GM15510 (cell line): ENCODE results near the gene MPHOSPH10.

Experiments used
- POLR2A ChIP-seq: IDR thresholded peaks from 3 replicates; pipeline ENCODE4 v1.6.1; 2011; ENCODE audit warnings: borderline replicate concordance; ENCODE audit not compliant: insufficient read length; ENCODE audit errors: extremely low read depth

MPHOSPH10 gene

GRCh38 chr2:71166812-71167211 is 36.4 kb downstream of the MPHOSPH10 start:
- no peak for TF ChIP-seq POLR2A

DNA sequence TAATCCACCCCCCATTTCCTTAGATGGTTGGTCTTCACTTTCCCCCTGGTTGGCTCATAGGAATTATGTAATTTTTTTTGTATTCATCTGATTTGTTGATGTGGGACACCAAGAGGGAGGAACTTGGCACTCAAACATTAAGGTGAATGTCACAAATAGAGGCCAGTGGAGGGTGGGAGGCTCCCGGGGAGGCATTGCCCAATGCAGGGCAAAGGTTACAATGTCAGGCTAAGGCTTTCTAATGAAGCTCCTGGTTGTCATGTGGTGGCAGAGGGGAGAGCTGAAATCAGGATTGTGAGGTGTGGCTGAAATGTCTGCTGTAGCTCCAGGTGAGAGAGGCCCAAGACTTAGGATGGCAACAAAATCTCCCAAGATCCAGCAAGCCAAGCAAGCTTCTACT is 42.7 kb downstream of the MPHOSPH10 start:
- no peak for TF ChIP-seq POLR2A

DNA sequence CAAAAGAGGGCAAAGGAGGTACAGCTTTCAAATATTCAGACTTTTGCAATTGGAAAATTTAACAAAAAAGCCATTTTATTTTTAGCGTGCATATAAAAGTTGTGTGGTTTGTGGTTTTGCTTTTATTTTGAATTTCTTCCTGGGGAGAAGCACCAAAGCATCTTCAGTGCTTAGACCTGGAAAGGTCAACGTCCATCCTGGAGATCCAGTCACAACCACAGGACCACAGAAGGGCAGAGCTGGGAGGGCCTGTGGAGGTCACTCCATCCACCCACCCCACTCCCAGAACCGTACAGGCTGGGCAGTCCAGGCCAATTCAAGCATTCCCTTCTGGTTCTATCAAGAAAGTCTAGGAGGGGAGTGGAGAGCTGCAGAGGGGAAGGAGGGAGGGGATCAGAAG is 43.8 kb downstream of the MPHOSPH10 start:
- no peak for TF ChIP-seq POLR2A

- no peak for TF ChIP-seq POLR2A
Measured at GRCh38 chr2:71181316-71181715, 50.9 kb downstream of the MPHOSPH10 start.

GRCh38 chr2:71186973-71187372 is 56.5 kb downstream of the MPHOSPH10 start:
- TF ChIP-seq POLR2A = no peak

DNA sequence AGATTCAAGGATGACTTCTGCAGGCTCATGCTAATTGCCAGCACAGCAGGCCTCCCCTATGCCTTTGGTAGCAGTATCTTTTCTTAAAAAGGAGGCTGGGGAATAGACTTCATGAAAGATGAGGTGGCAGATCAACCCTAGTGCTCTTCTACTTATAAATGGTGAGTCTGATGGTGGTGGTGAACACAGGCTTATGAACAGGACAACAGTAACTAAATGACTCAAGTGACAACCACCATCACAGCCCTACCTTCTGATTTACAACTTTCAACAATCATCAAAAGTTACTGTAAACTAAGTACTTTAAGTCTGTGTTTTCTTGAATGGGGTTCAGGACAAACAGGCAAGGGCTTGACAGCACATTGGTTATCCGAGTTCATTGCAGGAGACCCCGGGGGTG is 57.2 kb downstream of the MPHOSPH10 start:
- no peak for TF ChIP-seq POLR2A

DNA sequence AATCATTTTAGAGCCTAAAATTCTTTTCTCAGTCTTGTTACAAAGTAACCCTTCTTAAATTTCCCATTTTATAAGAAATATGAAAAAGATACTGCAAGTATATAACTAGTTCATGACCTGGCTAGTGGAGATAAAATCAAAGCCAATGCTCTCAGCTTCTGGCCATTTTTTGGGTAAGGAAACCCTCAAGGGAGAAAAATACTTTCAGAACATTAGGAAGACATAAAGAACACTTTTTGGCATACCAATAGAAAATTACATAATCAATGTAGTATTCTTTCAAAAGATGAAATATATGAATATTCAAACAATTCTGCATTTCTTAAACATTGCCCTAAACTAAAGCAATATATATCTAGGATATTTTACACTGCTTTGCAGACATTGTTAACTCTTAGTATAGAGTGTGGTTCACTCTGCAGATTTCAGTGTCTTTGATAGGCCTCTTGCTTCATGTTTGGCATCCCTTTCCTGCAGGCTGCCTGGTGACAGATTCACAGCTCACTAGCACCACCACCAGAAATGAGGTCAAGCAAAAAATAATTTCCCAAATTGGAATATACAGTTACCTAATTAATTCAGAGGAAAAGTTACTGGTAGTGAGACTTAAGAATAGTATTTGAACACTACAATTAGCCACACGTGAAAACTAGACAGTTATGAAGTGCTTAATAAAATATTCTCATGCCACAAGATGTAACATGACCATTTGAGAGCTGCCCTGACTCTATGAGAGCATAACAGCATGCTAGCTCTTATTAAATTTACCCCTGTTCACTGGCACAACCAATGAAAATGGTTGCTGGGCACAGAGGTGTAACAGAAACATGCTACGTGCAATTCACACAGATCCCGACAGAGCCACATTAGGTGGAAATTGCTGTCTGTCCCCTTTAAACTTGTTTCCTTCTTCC is 60.5 kb downstream of the MPHOSPH10 start:
- TF ChIP-seq POLR2A = no peak

DNA sequence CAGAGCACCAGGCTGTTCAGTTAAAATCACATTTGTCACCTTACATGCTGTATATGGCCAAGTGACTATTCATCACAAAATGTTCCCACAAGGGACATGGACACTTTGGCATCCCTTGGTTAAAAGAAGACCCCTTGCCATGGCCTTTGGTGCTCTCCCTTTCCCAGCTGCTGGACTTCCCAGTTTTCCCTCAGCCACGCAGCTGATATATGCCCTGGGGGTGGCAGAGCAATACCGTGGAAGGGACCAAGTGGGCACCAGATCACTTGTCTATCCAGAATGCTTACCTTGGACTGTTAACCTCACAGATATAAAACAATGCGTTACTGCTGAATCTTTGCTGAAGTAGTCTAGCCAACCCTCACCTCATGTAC is 61.1 kb downstream of the MPHOSPH10 start:
- no peak for TF ChIP-seq POLR2A
